Upper lobe of left lung (tissue), 4 donors: ENCODE data around the gene PARP12.

Experiments
- EP300 ChIP-seq, 4 donors: sonication (generic); formaldehyde crosslinking; IDR thresholded peaks; one replicate each; pipeline ENCODE4 v1.5.1; 2017; ENCODE audit warnings: antibody characterized with exemption in 4 of 4, control low read depth in 2 of 4
- POLR2A ChIP-seq, 4 donors: fragments of 450-650 bp; IDR thresholded peaks; one replicate each; pipeline ENCODE4 v1.5.1; 2016 to 2017; ENCODE audit warnings: antibody characterized with exemption in 4 of 4, mild to moderate bottlenecking in 2 of 4
- POLR2AphosphoS5 ChIP-seq, 2 donors: sonication (generic); formaldehyde crosslinking; IDR thresholded peaks; one replicate each; pipeline ENCODE4 v1.5.1; 2017; ENCODE audit warnings: antibody characterized with exemption in 2 of 2
- TF ChIP-seq, protein P1 (sequence below), 6 experiments: fragments of 450-650 bp in 4 of 6; fragments of 200-600 bp in 2 of 6; sonication (generic) in 2 of 6; IDR thresholded peaks; one replicate each; pipeline ENCODE4 v1.5.1; 2016 to 2019; ENCODE audit warnings: antibody characterized with exemption in 6 of 6

DNA sequence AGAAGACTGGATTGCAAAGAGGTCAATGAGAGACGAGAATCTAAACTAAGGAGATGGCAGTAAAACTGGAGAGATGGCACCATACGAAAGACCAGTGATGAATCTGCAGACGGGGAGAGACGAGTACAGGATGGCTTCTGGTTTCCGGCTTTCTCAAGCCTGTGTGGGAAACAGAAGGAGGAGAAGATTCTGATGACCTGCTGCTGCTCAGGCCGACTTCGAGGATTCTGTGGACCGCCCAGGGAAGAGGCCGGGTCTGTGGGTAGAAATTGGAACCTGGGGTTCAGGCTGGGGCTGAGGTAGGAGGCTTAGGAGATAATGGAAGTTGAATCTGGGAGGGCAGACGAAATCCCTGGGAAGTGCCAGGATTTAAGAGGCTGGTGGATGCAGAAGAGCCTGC lies 48.6 kb downstream of the PARP12 start:
- TF ChIP-seq, protein P1, sequence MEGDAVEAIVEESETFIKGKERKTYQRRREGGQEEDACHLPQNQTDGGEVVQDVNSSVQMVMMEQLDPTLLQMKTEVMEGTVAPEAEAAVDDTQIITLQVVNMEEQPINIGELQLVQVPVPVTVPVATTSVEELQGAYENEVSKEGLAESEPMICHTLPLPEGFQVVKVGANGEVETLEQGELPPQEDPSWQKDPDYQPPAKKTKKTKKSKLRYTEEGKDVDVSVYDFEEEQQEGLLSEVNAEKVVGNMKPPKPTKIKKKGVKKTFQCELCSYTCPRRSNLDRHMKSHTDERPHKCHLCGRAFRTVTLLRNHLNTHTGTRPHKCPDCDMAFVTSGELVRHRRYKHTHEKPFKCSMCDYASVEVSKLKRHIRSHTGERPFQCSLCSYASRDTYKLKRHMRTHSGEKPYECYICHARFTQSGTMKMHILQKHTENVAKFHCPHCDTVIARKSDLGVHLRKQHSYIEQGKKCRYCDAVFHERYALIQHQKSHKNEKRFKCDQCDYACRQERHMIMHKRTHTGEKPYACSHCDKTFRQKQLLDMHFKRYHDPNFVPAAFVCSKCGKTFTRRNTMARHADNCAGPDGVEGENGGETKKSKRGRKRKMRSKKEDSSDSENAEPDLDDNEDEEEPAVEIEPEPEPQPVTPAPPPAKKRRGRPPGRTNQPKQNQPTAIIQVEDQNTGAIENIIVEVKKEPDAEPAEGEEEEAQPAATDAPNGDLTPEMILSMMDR (IDR thresholded peaks at IDR 0.05) = no peak
- TF ChIP-seq POLR2A (IDR thresholded peaks at IDR 0.05) = no peak
- TF ChIP-seq POLR2AphosphoS5 (IDR thresholded peaks at IDR 0.05) = no peak
- no peak for TF ChIP-seq EP300 (IDR thresholded peaks at IDR 0.05)
